SIG-M5 treated with dmso at 0.1 percent for 504 hours (cell line): ENCODE results near the gene DMBT1.

Experiments
- DNase-seq: peaks from one replicate; lab custom pipeline; 2025; ENCODE audit not compliant: unreplicated experiment; lab: John Stamatoyannopoulos, UW

The DMBT1 gene

DNA sequence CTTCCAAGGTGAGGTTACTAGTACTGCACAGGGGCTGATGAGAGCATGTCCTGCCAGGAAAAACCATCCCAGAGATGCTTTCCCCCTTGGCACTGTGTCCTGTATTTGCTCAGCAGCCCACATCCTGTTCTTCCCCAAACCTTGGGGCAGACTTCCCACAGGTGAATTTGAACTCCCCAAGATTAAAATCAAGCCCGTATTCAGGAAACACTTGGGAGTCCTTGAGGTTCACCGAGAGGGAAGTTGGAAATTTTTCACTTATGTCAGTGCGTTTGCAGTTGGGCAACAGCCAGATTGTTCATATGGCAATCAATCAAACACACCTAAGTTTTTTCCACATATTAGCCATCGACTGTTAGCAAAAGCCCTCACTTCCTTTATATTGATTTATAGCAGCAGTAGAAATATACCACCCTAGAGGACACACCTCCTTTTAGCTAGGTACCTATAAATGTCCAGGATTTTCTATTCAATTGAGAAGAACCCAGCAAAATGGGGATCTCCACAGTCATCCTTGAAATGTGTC lies at the start of gene DMBT1:
TSS of gene DMBT1 (plus strand) at position 476 of the 526 bp plus-strand sequence. CDS start at position 493, 17 bp downstream.
- DNase-seq, result no peak

GRCh38 chr10:122513053-122513452 lies 47.5 kb upstream of the DMBT1 start:
- DNase-seq, result no peak

DNA sequence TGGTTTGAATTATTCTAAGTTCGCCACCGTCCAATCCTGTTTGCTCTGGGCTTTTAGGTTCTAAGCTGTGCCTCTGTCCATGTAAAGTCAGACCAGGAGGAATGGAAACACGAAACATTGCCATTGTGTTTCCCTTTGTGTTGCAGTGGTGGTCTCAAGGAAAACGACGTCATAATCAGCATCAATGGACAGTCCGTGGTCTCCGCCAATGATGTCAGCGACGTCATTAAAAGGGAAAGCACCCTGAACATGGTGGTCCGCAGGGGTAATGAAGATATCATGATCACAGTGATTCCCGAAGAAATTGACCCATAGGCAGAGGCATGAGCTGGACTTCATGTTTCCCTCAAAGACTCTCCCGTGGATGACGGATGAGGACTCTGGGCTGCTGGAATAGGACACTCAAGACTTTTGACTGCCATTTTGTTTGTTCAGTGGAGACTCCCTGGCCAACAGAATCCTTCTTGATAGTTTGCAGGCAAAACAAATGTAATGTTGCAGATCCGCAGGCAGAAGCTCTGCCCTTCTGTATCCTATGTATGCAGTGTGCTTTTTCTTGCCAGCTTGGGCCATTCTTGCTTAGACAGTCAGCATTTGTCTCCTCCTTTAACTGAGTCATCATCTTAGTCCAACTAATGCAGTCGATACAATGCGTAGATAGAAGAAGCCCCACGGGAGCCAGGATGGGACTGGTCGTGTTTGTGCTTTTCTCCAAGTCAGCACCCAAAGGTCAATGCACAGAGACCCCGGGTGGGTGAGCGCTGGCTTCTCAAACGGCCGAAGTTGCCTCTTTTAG lies 46.3 kb upstream of the DMBT1 start:
- DNase-seq, result no peak

DNA sequence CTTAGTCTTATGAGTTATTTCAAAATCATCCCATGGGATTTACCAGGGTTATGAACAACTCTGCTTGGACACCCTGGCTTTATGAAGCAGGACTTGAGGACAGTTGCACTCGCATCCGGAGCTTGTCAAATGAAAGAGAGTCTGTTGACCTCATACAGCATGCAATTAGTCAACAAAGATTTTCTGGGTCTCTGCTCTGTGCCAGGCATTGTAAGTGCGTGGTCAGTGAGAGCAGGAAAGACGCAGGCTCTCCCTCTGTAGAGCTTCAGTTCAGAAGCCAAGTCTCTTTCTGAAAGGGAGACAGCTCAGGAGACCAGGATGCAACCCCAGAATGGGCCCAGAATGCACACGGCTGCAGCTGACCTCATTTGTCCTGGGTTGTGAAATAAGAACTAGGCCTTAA lies 45.5 kb upstream of the DMBT1 start:
- no peak for DNase-seq

GRCh38 chr10:122515588-122516231 lies 44.8 kb upstream of the DMBT1 start:
- DNase-seq, result no peak

DNA sequence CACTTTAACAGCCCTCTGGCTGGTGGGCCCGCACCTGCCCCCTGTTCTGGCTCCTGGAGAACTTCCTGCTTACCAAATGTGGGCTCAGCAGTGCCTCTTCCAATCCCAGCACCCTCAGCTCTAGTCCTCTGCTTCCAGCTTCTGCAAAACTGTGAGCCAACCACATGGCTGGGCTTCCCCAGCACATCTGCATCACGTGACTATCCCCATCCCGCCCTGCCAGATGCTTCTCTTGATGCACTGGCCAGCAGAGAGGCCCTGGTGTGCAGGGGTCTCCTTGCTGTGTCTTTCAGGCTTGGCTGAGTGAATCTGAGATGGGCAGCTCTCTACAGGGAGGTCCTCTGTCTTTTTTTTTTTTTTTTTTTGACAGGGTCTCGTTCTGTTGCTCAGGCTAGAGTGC lies 43.8 kb upstream of the DMBT1 start:
- DNase-seq, result no peak

- no peak for DNase-seq
Measured at GRCh38 chr10:122519144-122519543, 41.4 kb upstream of the DMBT1 start.

DNA sequence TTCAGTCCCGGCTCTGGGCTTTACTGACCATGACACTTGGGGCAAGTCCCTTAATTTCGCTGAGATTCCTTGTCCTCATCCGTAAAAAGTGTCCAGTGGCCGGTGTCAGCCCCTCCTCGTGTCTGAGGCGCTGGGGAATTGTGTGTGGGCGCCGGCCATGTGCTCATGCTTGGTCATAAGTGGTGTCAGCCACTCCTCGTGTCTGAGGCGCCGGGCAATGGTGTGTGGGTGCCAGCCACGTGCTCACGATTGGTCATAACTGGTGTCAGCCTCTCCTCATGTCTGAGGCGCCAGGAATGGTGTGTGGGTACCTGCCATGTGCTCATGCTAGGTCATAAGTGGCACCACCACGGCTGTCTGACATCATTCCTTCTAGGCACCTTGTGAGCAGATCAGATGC lies 40.7 kb upstream of the DMBT1 start:
- no peak for DNase-seq

GRCh38 chr10:122521011-122521410 lies 39.5 kb upstream of the DMBT1 start:
- no peak for DNase-seq

DNA sequence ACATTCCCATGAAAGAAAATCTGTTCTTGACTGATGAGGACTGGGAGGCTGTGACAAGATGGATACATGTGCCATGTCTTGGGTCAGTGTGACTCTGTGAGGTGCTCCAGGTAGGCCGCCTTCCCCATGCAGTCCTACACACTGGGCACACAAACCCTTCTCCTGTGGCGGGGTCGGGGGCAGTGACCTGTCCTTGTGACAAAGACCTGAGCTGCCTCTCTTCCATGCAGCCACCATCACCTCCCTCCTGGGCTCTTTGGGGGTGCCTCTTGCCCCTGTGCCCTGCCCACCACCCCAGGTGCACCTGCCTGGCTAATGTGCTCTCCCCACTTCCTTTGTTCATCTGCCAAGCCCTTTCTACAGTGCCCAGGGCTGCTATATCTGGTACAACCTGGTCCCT lies 35.7 kb upstream of the DMBT1 start:
- no peak for DNase-seq

DNA sequence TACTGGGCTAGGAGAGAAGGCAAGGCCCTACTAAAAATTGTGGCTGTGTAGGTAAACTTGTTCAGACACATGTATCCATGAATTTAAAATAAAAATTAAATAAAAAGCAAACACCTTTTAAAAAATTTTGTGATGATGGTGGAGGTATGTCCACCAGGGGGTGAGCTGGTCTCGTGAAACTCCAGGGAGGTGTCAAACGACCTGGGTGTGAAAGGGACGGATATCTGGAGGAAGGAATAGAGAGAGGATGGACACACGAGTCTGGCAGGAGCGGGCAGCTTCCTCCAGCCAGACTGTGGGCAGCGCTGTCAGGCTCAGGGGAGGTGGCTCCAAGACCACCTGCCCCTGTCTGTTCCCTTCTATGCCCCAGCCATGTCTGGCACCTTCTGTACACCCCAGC lies 34.8 kb upstream of the DMBT1 start:
- no peak for DNase-seq

- DNase-seq, result no peak
Measured at GRCh38 chr10:122526892-122527291, 33.7 kb upstream of the DMBT1 start.

GRCh38 chr10:122530177-122530576 lies 30.4 kb upstream of the DMBT1 start:
- DNase-seq, result no peak

DNA sequence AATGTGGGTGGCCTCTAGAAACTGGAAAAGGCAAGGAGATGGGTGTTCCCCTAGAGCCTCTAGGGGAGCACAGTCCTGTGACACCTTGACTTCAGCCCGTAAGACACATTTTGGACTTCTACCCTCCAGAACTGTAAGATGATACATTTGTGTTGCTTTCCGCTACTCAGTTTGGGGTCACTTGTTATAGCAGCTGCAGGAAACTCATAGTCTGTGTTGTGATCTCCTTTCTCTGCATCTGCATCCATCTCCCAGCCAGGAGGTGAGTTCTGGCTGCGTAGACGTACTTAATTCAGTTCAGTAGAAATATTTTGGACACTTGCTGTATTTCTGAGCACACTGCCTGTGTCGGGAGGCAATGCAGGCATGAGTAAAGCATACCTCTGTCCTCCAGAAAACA lies 29.3 kb upstream of the DMBT1 start:
- no peak for DNase-seq

GRCh38 chr10:122531939-122532338 lies 28.6 kb upstream of the DMBT1 start:
- DNase-seq, result no peak

- DNase-seq, result no peak
Measured at GRCh38 chr10:122532601-122533296, 27.8 kb upstream of the DMBT1 start.

DNA sequence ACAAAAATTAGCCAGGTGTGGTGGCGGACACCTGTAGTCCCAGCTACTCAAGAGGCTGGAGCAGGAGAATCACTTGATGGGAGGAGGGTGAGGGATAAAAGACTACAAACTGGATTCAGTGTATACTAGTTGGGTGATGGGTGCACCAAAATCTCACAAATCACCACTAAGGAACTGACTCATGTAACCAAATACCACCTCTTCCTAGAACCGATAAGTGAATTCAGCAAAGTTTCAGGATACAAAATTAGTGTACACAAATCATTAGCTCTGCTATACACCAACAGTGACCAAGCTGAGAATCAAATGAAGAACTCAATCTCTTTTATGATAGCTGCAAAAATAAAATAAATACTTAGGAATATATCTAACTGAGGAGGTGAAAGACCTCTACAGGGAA lies 23.0 kb upstream of the DMBT1 start:
- DNase-seq, result no peak

DNA sequence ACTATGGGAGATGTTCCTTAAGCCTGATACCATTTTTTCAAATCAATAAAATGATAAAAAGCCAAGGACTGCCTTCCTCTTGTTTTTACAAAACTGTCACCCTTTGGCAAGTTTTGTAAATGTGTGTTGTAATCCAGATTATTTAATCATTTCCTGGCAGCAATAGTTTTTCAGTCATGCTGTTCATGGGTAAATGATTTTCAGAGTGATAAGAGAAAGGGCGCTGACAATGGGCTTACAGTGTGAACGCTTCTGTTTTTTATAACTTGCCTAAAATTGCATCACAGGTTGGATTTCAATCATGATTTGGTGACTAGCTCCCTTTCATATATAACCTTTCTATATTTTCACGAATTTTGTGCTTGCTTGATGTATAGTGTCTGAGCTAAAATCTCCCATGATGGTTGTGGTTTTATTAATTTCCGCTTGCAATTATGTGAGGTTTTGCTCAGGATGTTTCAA lies 19.0 kb upstream of the DMBT1 start:
- no peak for DNase-seq

DNA sequence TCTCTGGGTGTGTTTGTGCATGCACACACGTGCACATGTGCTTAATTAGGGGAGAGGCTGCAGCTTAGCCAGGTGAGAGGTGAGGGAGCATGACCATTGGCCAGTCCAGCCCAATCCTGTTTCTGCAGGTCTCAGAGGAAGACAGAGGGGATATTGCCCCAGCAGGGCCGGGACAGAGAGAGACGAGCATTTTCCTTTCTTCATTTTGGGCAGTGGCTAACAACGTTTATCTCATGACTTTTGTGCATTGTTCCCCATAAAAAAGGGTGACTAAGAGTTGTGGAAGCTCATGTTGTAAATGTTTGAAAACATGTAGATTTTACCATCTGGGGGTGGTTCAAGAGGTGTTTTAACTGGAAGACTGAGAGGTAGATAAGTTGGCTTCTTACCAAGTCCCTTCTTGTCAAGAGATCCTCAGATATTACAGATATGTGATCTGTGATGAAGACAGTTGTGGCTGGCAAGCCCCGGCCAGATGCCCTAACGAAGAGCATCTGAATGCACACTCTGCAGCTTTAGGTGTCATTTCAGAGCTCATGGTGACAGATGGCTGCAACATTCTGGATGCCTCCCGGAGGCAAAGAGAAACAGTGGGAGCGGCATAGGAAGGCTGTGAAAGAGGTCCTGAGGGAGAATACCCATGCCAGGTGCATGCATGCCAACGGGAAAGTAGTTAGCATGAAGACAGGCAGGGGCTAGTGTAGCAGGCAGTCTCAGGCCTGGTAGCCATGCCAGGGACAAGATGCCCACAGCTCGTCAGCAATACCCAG lies 16.7 kb upstream of the DMBT1 start:
- no peak for DNase-seq

DNA sequence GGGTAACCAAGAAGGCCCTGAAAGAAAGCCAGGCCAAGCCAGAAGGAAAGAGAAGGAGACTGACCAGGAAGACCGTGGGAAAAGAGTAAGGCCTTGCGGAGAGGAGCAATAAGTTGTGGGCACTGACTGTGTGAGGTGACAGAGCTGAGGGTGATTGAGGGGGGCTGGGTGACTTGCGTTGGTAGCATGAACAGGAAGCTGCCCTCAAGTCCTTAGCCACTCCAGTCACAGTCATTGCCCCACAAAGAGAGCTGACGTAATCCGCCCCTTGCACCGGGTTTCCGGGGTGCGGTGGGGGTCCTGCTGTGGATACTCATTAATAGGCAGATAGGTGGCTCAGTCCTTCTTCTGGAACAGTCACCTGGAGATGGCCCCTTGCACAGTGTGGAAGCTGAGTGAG lies 16.1 kb upstream of the DMBT1 start:
- DNase-seq, result no peak

GRCh38 chr10:122546242-122546641 lies 14.3 kb upstream of the DMBT1 start:
- DNase-seq, result no peak
